Endothelial cell of umbilical vein (primary cell): ENCODE data around the gene GOLGA3. TPM values are rescaled to one million over a fixed set of nuclear protein-coding genes. Genes with fewer than 3 reads are reported as not detected.

ENCODE experiments used
- BruUV-seq: library from RNA; stranded (reverse); fragments of 400-500 nt; replicated peaks from 2 replicates; lab custom pipeline; 2021; lab: Mats Ljungman, UMichigan
- CTCF ChIA-PET: fragments of 300-600, 350-600 bp; sonication (Branson Sonifier 250); formaldehyde crosslinking; loops from one replicate; lab custom pipeline; 2021; ENCODE audit warnings: antibody characterized with exemption, inconsistent platforms; lab: Charles Lee
- POLR2A ChIA-PET: fragments of 300-600, 350-600 bp; sonication (Branson Sonifier 250); formaldehyde crosslinking; loops from one replicate; lab custom pipeline; 2021; ENCODE audit warnings: antibody characterized with exemption, inconsistent platforms; lab: Charles Lee
- DNase-seq: peaks from one replicate; pipeline ENCODE4 v3.0.0-alpha.2; 2011; ENCODE audit warnings: low read depth, low spot score
- FAIRE-seq: peaks from 2 replicates; lab custom pipeline; 2011; peaks lifted over from hg19 to GRCh38; lab: Jason Lieb, UNC
- H2AFZ ChIP-seq: 2 replicates; pipeline ENCODE4 v1.6.0; 2012; ENCODE audit warnings: low read depth, low read length, control low read depth, inconsistent platforms
- H3K27ac ChIP-seq: 2 replicates; pipeline ENCODE4 v1.5.1; 2011; ENCODE audit warnings: low read depth, mild to moderate bottlenecking, control low read depth, low read length, moderate library complexity; ENCODE audit not compliant: insufficient read depth
- H3K27me3 ChIP-seq, 2 experiments: 2 replicates each; pipeline versions ENCODE4 v1.6.0 to v1.6.1; 2011; ENCODE audit warnings: low read length in 2 of 2, mixed read lengths in 1 of 2; ENCODE audit not compliant: control insufficient read depth in 2 of 2, insufficient read depth in 2 of 2
- H3K36me3 ChIP-seq, 2 experiments: 2 replicates in 1 of 2; 3 replicates in 1 of 2; pipeline ENCODE4 v1.5.1; 2011; ENCODE audit warnings: low read length in 2 of 2, mild to moderate bottlenecking in 1 of 2, moderate library complexity in 1 of 2; ENCODE audit not compliant: control insufficient read depth in 2 of 2, insufficient read depth in 2 of 2; ENCODE audit errors: extremely low read depth in 1 of 2
- H3K4me1 ChIP-seq: 3 replicates; pipeline ENCODE4 v1.5.1; 2011; ENCODE audit warnings: mild to moderate bottlenecking, low read length; ENCODE audit not compliant: control insufficient read depth, insufficient read depth; ENCODE audit errors: extremely low read depth
- H3K4me2 ChIP-seq: 2 replicates; pipeline ENCODE4 v1.6.1; 2011; ENCODE audit warnings: low read length, control low read depth, mixed read lengths; ENCODE audit not compliant: insufficient read depth
- H3K4me3 ChIP-seq, 3 experiments: fragments of 200-600 bp in 1 of 3; sonication (generic), shearing (Covaris generic) in 1 of 3; replicated peaks in 1 of 3; 2 replicates each; pipeline ENCODE4 v1.5.1; 2011 to 2016; ENCODE audit warnings: control low read depth in 3 of 3, low read length in 3 of 3, mild to moderate bottlenecking in 2 of 3, inconsistent platforms in 1 of 3, low read depth in 1 of 3, moderate library complexity in 1 of 3; ENCODE audit not compliant: insufficient read depth in 1 of 3
- H3K79me2 ChIP-seq: 2 replicates; pipeline ENCODE4 v1.6.0; 2012; ENCODE audit warnings: low read length, inconsistent platforms; ENCODE audit not compliant: control insufficient read depth, insufficient read depth
- H3K9ac ChIP-seq: replicated peaks from 2 replicates; pipeline ENCODE3; 2011; ENCODE audit warnings: low read length, control low read depth; ENCODE audit not compliant: insufficient read depth; ENCODE audit errors: extremely low read depth
- H3K9me1 ChIP-seq: replicated peaks from 3 replicates; pipeline ENCODE4 v1.6.0; 2011; ENCODE audit warnings: mild to moderate bottlenecking, low read length; ENCODE audit not compliant: control insufficient read depth, insufficient read depth; ENCODE audit errors: extremely low read depth
- H3K9me3 ChIP-seq: replicated peaks from 2 replicates; pipeline ENCODE4 v1.5.1; 2012; ENCODE audit warnings: low read length, inconsistent platforms; ENCODE audit not compliant: control insufficient read depth, insufficient read depth
- H4K20me1 ChIP-seq: replicated peaks from 2 replicates; pipeline ENCODE3; 2011; ENCODE audit warnings: mild to moderate bottlenecking, low read length; ENCODE audit not compliant: control insufficient read depth, insufficient read depth; ENCODE audit errors: extremely low read depth
- EZH2 ChIP-seq: IDR thresholded peaks from 2 replicates; pipeline ENCODE4 v1.6.1; 2012; ENCODE audit warnings: borderline replicate concordance, low read depth, mild to moderate bottlenecking, moderate library complexity, low read length, inconsistent platforms; ENCODE audit not compliant: severe bottlenecking
- FOS ChIP-seq: IDR thresholded peaks from 2 replicates; pipeline ENCODE4 v1.6.1; 2011; ENCODE audit warnings: mild to moderate bottlenecking, low read length, moderate library complexity, borderline replicate concordance; ENCODE audit not compliant: insufficient read depth
- GATA2 ChIP-seq: IDR thresholded peaks from 2 replicates; pipeline ENCODE4 v1.7.0; 2011; ENCODE audit warnings: low read depth, mild to moderate bottlenecking, moderate library complexity, mixed read lengths, low read length; ENCODE audit not compliant: insufficient read length, insufficient read depth
- JUN ChIP-seq: IDR thresholded peaks from 2 replicates; pipeline ENCODE4 v1.6.1; 2011; ENCODE audit warnings: borderline replicate concordance, low read depth; ENCODE audit not compliant: insufficient read length, insufficient read depth
- MYC ChIP-seq: IDR thresholded peaks from one replicate; pipeline ENCODE4 v1.6.1; 2011; ENCODE audit warnings: mild to moderate bottlenecking, low read depth, low read length
- POLR2A ChIP-seq: IDR thresholded peaks from 2 replicates; pipeline ENCODE4 v1.6.1; 2012; ENCODE audit warnings: low read depth, mild to moderate bottlenecking, control low read depth, low read length
- POLR2AphosphoS5 ChIP-seq: IDR thresholded peaks from 2 replicates; pipeline ENCODE4 v1.6.1; 2012; ENCODE audit warnings: low read depth, mild to moderate bottlenecking, control low read depth, low read length, moderate library complexity; ENCODE audit not compliant: insufficient read depth
- dilution Hi-C: fragments of 300-500 bp; cut with MboI; formaldehyde crosslinking; loops from one replicate; pipeline ENCODE4 v1.15.0; 2019; ENCODE audit warnings: low sequenced_read_pairs; ENCODE audit not compliant: extremely low pct_ligation_motif_present
- intact Hi-C: fragments of 100-400 bp; cut with micrococcal nuclease; formaldehyde crosslinking; loops from one replicate; pipeline ENCODE4 v1.10.0; 2022
- polyA plus RNA-seq, 4 experiments: library from polyadenylated mRNA; depleted of rRNA in 3 of 4; stranded (reverse) in 3 of 4; unstranded in 1 of 4; fragments of >200 nt; gene quantifications; 2 replicates each; pipeline versions ENCODE4 v1.2.1 to v1.2.3, GENCODE V29; 2011 to 2012; ENCODE audit warnings: missing spikeins in 1 of 4
- total RNA-seq: library from RNA; stranded (reverse); gene quantifications from 2 replicates; pipeline ENCODE4 v1.2.3, GENCODE V29; 2021
- TF ChIP-seq, protein P1 (sequence below), 2 donors: IDR thresholded peaks; 1 replicate in 1 of 2; 2 replicates in 1 of 2; pipeline ENCODE4 v1.5.1; 2011; ENCODE audit warnings: low read length in 2 of 2, mild to moderate bottlenecking in 2 of 2, moderate library complexity in 2 of 2, control low read depth in 1 of 2, inconsistent platforms in 1 of 2, low read depth in 1 of 2; ENCODE audit not compliant: insufficient read depth in 1 of 2; ENCODE audit errors: extremely low read depth in 1 of 2
- TF ChIP-seq, protein P2 (sequence below): IDR thresholded peaks from 2 replicates; pipeline ENCODE4 v1.6.1; 2011; ENCODE audit not compliant: insufficient read depth, insufficient read length

Gene GOLGA3
- total and polyA plus RNA-seq, 2 donors (not counting 3 experiments of a cell fraction or from before 2014, with no cell fraction given) = 18.4 to 86.0 TPM

DNA sequence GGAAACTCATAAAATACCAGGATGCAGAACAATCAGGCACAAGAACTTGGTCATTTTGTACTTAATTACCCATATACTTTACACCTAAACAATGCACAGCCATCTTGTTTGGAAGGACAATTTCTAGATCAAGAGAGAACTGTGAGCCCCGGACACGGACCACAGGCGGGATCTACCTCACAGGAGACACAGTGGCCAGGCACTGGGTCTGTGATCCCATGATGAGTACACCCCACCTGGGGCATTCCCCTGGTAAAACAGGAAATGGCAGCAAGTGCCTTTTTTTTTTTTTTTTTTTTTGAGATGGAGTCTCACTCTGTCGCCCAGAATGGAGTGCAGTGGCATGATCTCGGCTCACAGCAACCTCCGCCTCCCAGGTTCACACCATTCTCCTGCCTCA lies 15.2 kb downstream of the GOLGA3 start:
- H3K9ac ChIP-seq = no peak overlapping the region
- no peaks in the 10 kb centered on the region for H3K27me3 ChIP-seq
- no peak overlapping the region for H3K4me2 ChIP-seq
- no peak overlapping the region for H3K27ac ChIP-seq
- H3K4me3 ChIP-seq = no peak overlapping the region
- DNase-seq = no peak
- H3K9me1 ChIP-seq = no peaks in the 10 kb centered on the region
- POLR2A ChIA-PET = no interaction called here
- no peaks in the 10 kb centered on the region for H3K4me1 ChIP-seq
- no peak overlapping the region for H2AFZ ChIP-seq
- dilution Hi-C loops (no loop called here), intact Hi-C loops (no loop called here)
- BruUV-seq = no TSS peak
- H3K36me3 ChIP-seq = peaks cover 18 to 44% of the 10 kb centered on the region in 2 experiments
- no peak for FAIRE-seq
- TF ChIP-seq, protein P1, sequence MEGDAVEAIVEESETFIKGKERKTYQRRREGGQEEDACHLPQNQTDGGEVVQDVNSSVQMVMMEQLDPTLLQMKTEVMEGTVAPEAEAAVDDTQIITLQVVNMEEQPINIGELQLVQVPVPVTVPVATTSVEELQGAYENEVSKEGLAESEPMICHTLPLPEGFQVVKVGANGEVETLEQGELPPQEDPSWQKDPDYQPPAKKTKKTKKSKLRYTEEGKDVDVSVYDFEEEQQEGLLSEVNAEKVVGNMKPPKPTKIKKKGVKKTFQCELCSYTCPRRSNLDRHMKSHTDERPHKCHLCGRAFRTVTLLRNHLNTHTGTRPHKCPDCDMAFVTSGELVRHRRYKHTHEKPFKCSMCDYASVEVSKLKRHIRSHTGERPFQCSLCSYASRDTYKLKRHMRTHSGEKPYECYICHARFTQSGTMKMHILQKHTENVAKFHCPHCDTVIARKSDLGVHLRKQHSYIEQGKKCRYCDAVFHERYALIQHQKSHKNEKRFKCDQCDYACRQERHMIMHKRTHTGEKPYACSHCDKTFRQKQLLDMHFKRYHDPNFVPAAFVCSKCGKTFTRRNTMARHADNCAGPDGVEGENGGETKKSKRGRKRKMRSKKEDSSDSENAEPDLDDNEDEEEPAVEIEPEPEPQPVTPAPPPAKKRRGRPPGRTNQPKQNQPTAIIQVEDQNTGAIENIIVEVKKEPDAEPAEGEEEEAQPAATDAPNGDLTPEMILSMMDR (IDR thresholded peaks at IDR 0.05; ENCODE audit: extremely low read depth in 1 of 2, insufficient read depth in 1 of 2, low read depth in 1 of 2, low read length in 2 of 2) = no peak
- TF ChIP-seq POLR2A = no peak
- no peak for TF ChIP-seq MYC
- no peak for TF ChIP-seq GATA2
- TF ChIP-seq, protein P2, sequence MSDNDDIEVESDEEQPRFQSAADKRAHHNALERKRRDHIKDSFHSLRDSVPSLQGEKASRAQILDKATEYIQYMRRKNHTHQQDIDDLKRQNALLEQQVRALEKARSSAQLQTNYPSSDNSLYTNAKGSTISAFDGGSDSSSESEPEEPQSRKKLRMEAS = no peak
- TF ChIP-seq FOS = no peak
- no peak for TF ChIP-seq POLR2AphosphoS5
- TF ChIP-seq EZH2 = no peak
- no peak for TF ChIP-seq JUN
- CTCF ChIA-PET = no interaction called here
- no peaks in the 10 kb centered on the region for H3K9me3 ChIP-seq
- H3K79me2 ChIP-seq = peaks cover 3% of the 10 kb centered on the region
- H4K20me1 ChIP-seq = no peaks in the 10 kb centered on the region
